Ramos (cell line): ENCODE measurements around the gene RSBN1L.
"Not testable (repeated sequence)": the region's sequence is repeated elsewhere in the genome, so short reads cannot be mapped to it uniquely, and the experiment has no call there.

Source experiments
- in situ Hi-C: fragments of 300-500 bp; cut with MboI; formaldehyde crosslinking; loops from one replicate; pipeline ENCODE4 v1.14.3; 2022; ENCODE audit warnings: low sequenced_read_pairs; ENCODE audit not compliant: unreplicated experiment

RSBN1L gene

DNA sequence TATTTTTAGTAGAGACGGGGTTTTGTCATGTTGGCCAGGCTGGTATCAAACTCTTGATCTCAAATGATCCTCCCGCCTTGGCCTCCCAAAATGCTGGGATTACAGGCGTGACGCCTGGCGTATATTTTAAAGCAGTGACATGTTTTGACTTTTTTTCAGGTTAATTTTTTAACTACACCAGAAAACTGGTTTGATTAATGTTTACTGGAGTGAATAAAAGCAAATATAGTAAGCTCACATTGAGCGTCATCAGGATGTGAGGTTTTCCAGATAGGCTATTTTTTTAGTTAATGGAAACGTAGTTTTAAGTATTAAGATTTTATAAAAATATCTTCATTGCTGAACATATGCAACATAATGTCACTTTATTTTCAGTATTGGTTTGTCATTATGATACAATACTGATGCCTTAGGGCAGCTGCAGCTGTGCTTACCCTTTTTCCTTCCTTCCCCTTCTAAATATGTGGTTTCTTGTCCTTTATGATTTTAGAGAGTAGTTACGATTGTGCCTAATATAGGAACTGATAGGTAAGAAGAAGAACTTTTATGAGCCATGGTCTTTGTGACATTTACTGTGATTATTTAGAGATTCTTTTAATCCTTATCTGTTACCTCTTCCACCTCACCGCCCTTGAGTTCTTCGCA lies 64.7 kb downstream of the RSBN1L start:
- in situ Hi-C loops = no loop called here

DNA sequence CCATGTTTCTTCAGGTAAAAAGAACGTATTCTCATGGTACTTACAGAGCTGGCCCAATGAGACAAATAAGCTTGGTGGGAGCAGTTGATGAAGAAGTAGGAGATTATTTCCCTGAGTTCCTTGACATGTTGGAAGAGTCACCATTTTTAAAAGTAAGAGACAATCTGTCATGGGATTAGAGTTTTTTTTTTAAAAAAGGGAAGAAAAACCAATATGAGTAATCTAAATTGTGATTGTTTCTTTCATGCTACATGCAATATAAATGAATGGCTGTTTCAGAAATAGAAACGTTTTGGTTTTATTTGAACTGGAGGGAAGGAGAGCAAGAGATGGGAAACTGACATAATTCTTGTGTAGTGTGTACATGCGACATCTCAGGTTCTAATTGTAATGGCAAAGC lies 69.2 kb downstream of the RSBN1L start:
- in situ Hi-C loops = no loop called here

GRCh38 chr7:77765906-77766800 lies 69.9 kb downstream of the RSBN1L start:
- in situ Hi-C loops = no loop called here

- in situ Hi-C loops = no loop called here
Observed at GRCh38 chr7:77766801-77767605, 70.7 kb downstream of the RSBN1L start.

- in situ Hi-C loops = no loop called here
Observed at GRCh38 chr7:77770316-77770715, 74.1 kb downstream of the RSBN1L start.

DNA sequence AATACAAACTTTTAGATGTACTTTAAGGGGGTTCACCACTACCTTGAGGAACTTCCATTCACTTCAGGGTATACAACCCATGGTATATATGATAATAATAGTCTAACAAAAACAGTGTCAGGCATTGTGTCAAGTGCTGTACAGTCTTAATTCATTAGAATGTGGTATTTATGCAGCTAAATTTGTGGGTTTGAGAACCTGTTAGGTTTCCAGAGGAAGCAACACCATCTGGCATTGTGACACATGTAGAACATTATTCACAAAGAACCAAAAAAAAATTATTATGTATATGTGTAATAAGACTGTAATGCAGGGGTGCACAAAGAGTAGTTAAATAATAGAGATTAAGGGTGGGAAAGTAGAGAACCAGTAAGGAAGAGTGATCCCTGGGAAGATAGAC lies 75.6 kb downstream of the RSBN1L start:
- in situ Hi-C loops = no loop called here

- in situ Hi-C loops = no loop called here
Observed at GRCh38 chr7:77778535-77778934, 82.3 kb downstream of the RSBN1L start.

- in situ Hi-C loops = no loop called here
Observed at GRCh38 chr7:77782383-77782782, 86.1 kb downstream of the RSBN1L start.

DNA sequence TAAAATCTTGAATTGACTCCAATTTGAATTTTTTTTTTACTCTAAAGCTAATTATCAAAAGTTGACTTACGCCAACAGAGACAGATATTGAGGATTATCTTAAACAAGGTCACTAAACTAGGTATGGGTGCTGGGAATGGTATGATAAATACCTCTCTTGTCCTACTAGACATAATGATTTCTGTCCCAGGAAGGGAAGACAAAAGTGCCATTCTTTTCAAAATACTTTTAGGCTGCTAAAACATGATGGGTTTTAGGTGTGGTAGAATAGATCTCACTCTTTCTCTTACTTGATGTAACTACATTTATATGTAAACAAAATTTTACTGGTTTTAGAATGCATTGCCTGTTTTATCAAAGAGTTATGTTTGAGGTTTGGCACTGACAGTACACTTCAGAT lies 86.9 kb downstream of the RSBN1L start:
- in situ Hi-C loops = no loop called here

DNA sequence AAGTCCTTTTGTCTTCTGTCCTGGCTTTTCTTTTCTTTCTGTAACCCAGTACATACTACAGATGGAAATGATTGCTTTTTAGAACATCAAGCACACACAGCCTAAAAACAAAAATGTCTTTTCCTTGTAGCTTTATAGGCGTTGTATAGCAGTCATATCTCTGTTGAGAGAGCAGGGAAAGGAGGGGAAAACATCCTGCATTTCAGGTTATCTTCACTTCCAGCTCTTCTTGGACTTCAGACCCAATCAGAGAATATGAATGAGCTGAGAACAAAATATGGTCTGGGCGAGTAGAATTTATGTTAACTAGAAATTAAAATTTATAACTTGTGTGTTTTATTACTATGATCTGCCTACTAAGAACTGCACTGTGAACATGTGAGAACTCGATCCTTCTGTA lies 87.3 kb downstream of the RSBN1L start:
- in situ Hi-C loops = no loop called here

GRCh38 chr7:77784426-77784825 lies 88.2 kb downstream of the RSBN1L start:
- in situ Hi-C loops = not testable (repeated sequence)

GRCh38 chr7:77786018-77786417 lies 89.8 kb downstream of the RSBN1L start:
- in situ Hi-C loops = no loop called here

DNA sequence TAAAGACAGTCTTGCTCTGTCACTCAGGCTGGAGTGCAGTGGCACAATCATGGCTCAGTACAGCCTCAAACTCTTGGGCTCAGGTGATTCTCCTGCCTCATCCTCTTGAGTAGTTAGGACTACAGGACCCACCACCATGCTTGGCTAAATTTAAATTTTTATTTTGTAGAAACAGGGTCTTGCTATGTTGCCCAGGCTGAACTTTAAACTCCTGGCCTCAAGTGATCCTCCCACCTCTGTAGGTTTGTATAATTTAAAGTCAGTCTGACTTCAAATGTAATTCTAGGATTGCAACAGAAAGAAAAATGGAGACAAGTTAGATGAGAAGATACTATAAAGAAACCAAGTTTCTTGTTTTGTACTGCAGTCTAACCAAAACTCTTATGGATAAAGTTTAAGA lies 90.5 kb downstream of the RSBN1L start:
- in situ Hi-C loops = no loop called here

DNA sequence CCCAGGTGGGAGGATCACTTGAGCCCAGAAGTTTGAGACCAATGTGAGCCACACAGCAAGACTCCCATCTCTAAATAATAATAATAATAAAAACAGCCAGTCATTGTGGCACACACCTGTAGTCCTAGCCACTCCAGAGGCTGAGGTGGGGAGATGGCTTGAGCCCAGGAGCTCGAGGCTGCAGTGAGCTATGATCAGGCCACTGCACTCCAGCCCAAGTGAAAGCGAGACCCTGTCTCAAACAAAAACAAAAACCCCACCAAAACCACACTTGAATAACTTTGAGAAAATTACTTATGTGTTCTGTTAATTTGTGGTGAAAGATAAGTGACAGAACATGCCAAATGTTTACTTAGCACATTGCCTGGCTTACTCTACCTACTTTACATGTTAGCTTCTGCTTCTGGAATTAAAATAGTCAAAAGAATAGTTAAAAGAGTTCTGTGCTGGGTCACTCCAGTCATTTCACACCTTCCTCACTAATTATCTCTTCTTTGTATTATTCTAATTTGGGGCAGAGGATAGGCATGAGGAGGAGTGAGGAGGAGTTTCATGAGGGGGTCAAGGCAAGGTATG lies 92.2 kb downstream of the RSBN1L start:
- in situ Hi-C loops = no loop called here

- in situ Hi-C loops = no loop called here
Observed at GRCh38 chr7:77791336-77791735, 95.1 kb downstream of the RSBN1L start.

DNA sequence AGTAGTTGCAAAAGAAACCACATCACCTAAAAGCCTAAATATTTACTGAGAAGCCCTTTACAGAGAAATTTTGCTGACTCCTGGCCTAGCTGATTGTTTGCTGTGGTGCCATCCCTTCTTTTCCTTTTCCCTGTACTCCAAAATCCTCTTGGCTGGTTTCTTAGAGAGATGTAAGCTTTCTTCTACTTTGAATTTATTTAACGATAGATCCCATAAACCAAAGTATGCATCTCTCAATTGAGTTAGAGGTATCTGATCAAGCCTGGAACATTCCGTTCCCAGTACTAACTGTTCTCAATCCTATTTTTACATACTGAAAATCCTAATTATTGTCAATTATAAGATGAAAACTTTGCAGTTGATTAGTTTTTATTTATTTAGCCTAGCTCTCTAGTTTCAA lies 95.7 kb downstream of the RSBN1L start:
- in situ Hi-C loops = no loop called here

GRCh38 chr7:77794000-77794399 lies 97.7 kb downstream of the RSBN1L start:
- in situ Hi-C loops = no loop called here

DNA sequence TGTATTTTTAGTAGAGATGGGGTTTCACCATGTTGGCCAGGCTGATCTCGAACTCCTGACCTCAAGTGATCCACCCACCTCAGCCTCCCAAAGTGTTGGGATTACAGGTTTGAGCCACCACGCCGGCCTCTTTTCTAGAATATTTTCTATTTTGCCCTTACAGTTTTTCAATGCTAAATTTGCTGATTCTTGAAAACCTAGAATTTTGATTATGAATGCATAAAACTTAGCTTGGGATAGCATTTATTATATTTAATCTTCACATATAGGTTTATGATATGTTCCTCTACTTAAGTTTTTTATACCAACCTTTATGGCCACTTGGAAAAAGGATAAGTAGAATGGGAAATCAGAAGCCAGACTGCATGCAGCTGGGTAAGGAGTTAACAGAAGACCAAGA lies 99.8 kb downstream of the RSBN1L start:
- in situ Hi-C loops = no loop called here

DNA sequence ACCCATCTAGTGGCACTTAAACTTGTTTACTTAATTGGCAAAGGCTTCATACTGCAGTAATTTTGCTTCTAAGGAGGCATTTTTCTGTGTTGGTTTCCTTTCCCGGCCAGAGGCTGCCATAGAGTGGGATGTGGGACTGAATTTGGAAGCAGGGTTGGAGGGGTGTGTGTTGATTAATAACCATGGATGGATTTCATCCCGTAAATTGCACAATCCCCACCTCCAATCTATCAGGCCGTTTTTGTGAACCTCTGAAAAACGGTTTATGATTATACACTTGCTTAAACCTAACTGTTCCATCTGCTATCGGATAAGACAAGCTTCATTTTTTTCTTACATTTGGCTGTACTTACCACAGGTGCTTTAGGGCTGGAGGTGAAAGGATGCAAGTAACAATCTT lies 100.7 kb downstream of the RSBN1L start:
- in situ Hi-C loops = no loop called here

GRCh38 chr7:77797734-77798393 lies 101.6 kb downstream of the RSBN1L start:
- in situ Hi-C loops = no loop called here
